ENCODE data around the gene PPFIA2.

The PPFIA2 gene

DNA sequence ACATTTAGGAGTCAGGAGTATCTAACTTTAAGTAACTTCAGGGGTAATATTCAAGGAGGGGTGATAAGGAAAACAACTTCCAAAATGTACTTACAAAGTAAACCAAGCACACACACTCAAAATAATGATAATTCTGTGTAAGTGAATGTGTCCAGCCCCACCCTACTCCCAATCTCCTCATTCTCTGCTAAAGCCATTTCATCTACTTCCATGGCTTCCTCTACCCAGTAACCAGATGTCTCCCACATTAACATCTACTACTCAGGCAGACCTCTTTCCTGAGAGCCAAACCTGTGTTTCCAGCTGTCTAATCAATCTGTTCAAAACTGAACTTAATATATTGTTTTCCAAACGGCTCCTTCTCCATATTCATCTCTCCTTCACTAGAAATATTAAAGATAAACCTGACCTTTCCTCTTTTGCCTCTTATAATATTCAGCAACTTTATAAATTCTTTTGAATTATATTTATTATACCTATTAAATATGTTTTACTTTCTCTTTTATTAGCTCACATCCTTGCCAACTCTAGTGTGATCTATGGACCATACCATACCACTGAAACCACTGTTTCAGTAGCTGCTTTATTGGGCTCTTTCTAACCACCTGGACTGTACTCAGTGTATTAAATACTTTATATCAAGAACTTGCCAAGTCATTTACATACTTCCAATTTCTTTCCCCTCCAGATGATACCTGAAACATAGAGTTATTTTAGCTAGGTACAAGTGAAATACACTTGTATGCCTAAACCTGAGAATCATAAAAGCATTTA lies 170.7 kb downstream of the PPFIA2 start:
- no peak for DNase-seq
- Histone ChIP-seq H3K27me3 (no peaks in the 10 kb centered on the region), H3K4me1 (no peaks in the 10 kb centered on the region), H3K4me3 (ENCODE audit: low read depth, low read length) (no peak overlapping the region), H3K36me3 (no peaks in the 10 kb centered on the region), H3K9me3 (no peaks in the 10 kb centered on the region)
- TF ChIP-seq, protein P1, sequence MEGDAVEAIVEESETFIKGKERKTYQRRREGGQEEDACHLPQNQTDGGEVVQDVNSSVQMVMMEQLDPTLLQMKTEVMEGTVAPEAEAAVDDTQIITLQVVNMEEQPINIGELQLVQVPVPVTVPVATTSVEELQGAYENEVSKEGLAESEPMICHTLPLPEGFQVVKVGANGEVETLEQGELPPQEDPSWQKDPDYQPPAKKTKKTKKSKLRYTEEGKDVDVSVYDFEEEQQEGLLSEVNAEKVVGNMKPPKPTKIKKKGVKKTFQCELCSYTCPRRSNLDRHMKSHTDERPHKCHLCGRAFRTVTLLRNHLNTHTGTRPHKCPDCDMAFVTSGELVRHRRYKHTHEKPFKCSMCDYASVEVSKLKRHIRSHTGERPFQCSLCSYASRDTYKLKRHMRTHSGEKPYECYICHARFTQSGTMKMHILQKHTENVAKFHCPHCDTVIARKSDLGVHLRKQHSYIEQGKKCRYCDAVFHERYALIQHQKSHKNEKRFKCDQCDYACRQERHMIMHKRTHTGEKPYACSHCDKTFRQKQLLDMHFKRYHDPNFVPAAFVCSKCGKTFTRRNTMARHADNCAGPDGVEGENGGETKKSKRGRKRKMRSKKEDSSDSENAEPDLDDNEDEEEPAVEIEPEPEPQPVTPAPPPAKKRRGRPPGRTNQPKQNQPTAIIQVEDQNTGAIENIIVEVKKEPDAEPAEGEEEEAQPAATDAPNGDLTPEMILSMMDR (IDR thresholded peaks at IDR 0.05; ENCODE audit: low read depth, low read length), result no peak

DNA sequence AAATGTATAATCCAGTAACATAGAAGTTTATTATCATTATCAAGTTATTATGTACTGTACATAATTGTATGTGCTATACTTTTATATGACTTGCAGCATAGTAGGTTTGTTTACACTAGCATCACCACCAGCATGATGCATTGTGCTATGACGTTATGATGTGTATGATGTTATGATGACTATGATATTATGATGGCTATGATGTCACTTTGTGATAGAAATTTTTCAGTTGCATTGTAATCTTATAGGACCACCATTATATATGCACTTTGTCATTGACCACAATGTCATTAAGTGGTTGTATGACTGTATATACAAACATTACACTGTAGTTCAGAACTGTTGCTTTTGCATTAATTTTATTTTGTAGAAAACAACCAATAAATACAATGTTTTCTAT lies 173.4 kb downstream of the PPFIA2 start:
- Histone ChIP-seq H3K9me3 (no peaks in the 10 kb centered on the region), H3K4me3 (ENCODE audit: low read depth, low read length) (no peak overlapping the region), H3K27me3 (no peaks in the 10 kb centered on the region), H3K4me1 (no peaks in the 10 kb centered on the region), H3K36me3 (no peaks in the 10 kb centered on the region)
- no peak for DNase-seq
- TF ChIP-seq, protein P1 (IDR thresholded peaks at IDR 0.05; ENCODE audit: low read depth, low read length), result no peak

DNA sequence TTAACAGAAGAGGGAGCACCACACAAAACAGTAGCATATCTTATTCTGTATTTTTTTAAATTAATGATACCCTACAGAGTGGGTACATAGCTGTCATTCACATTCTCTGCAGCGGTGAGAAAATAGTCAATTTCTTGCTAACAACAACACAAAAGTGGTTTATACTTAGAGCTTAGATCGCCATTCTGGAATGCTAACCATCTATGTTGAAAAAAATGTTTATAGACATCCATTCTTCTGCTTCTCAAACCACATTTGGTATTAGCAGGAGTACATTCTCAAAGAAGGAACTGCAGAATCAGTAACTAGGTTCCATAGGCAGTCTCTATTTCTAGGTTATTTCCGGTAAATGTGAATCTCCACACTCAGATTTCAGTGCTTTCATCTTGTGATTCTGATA lies 185.9 kb downstream of the PPFIA2 start:
- H3K4me3 ChIP-seq (ENCODE audit: low read depth, low read length), result no peak overlapping the region
- no peaks in the 10 kb centered on the region for H3K27me3 ChIP-seq
- H3K9me3 ChIP-seq, result no peaks in the 10 kb centered on the region
- no peak for DNase-seq
- TF ChIP-seq, protein P1 (IDR thresholded peaks at IDR 0.05; ENCODE audit: low read depth, low read length), result no peak
- no peaks in the 10 kb centered on the region for H3K36me3 ChIP-seq
- H3K4me1 ChIP-seq, result no peaks in the 10 kb centered on the region

DNA sequence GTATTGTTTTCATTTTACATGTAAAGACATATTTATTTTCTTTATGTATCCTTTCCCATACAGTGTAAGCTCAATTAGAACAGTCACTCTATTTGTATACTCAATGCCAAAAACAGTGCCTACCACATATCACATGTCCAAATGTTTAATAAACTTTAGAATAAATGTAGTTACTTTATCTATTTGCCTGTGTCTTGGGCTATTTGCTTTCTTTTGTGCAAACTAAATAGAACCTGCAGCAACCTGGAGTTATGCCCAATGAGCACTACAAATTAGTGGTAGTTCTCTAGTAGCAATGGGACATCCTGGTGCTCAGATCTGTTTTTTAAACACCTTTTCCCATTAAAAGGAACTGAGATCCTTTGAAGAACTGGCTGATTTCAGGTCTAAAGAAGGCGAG lies 186.7 kb downstream of the PPFIA2 start:
- TF ChIP-seq, protein P1 (IDR thresholded peaks at IDR 0.05; ENCODE audit: low read depth, low read length), result no peak
- no peak for DNase-seq
- Histone ChIP-seq H3K27me3 (no peaks in the 10 kb centered on the region), H3K4me1 (no peaks in the 10 kb centered on the region), H3K36me3 (no peaks in the 10 kb centered on the region), H3K4me3 (ENCODE audit: low read depth, low read length) (no peak overlapping the region), H3K9me3 (no peaks in the 10 kb centered on the region)

DNA sequence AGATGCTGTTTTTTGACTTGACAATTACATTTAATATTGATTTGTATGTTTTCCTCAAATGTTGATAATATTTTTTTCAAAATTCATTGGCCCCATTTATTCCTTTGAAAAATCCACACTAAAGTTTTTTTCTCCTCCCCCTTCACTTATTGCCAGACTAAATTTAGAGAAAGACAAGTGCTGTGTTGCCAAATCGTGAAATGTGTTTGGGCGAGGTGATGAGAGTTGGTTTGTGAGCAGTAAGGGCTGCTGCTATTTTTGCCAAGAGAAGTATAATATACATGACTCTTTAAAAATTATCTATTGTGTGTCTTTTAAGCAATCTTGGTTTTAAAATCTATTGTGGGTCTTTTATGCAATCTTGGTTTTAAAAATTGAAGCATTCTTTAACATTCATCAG lies 188.9 kb downstream of the PPFIA2 start:
- no peaks in the 10 kb centered on the region for H3K27me3 ChIP-seq
- TF ChIP-seq, protein P1 (IDR thresholded peaks at IDR 0.05; ENCODE audit: low read depth, low read length), result no peak
- no peaks in the 10 kb centered on the region for H3K4me1 ChIP-seq
- H3K9me3 ChIP-seq, result no peaks in the 10 kb centered on the region
- DNase-seq, result no peak
- no peak overlapping the region for H3K4me3 ChIP-seq (ENCODE audit: low read depth, low read length)
- no peaks in the 10 kb centered on the region for H3K36me3 ChIP-seq

DNA sequence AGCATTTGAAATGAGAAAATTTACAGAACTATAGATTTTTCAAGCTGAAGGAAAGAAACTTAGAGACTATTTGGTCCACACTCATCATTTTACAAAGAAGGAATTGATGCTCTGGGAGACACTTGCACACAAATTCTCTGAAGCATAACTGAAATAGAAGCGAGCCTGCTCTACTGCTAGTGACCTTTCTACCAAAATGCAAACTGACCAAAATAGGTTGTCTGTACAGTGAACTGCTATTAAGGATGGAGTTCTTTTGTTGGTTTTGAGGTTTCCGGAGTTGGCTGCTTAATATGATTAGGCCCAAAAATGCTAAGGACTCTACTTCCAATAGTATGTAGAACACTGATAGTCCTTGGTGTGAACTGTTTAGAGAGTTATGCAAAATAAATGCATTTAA lies 194.9 kb downstream of the PPFIA2 start:
- no peaks in the 10 kb centered on the region for H3K4me1 ChIP-seq
- H3K36me3 ChIP-seq, result no peaks in the 10 kb centered on the region
- H3K4me3 ChIP-seq (ENCODE audit: low read depth, low read length), result no peak overlapping the region
- TF ChIP-seq, protein P1 (IDR thresholded peaks at IDR 0.05; ENCODE audit: low read depth, low read length), result no peak
- DNase-seq, result no peak
- no peaks in the 10 kb centered on the region for H3K9me3 ChIP-seq
- no peaks in the 10 kb centered on the region for H3K27me3 ChIP-seq
